ENCODE results near the gene FNIP1. TPM values are rescaled to one million over a fixed set of nuclear protein-coding genes. Genes with fewer than 3 reads are reported as not detected.

Gene FNIP1
- total RNA-seq, 1 donor from 2014 or later = 35.2 TPM

- no peak for DNase-seq (ENCODE audit: low read depth)
- Histone ChIP-seq H3K36me3 (ENCODE audit: control insufficient read depth, insufficient read depth, low read length) (peaks cover 1% of the 10 kb centered on the region), H3K4me3 (ENCODE audit: low read depth, low read length) (no peak overlapping the region), H3K27me3 (ENCODE audit: control insufficient read depth, insufficient read depth, low read length) (no peaks in the 10 kb centered on the region)
- no peak for TF ChIP-seq CTCF (IDR thresholded peaks at IDR 0.05; ENCODE audit: insufficient read depth, low read length, poor library complexity, severe bottlenecking)
These were observed 31.6 kb downstream of the FNIP1 start for GRCh38 chr5:131765261-131765660.

- no peak overlapping the region for H3K4me3 ChIP-seq (ENCODE audit: low read depth, low read length)
- no peaks in the 10 kb centered on the region for H3K27me3 ChIP-seq (ENCODE audit: control insufficient read depth, insufficient read depth, low read length)
- no peak for DNase-seq (ENCODE audit: low read depth)
- TF ChIP-seq CTCF (IDR thresholded peaks at IDR 0.05; ENCODE audit: insufficient read depth, low read length, poor library complexity, severe bottlenecking) = no peak
- peaks cover 1% of the 10 kb centered on the region for H3K36me3 ChIP-seq (ENCODE audit: control insufficient read depth, insufficient read depth, low read length)
These were observed 32.8 kb downstream of the FNIP1 start for GRCh38 chr5:131763968-131764367.

- no peaks in the 10 kb centered on the region for H3K27me3 ChIP-seq (ENCODE audit: control insufficient read depth, insufficient read depth, low read length)
- H3K4me3 ChIP-seq (ENCODE audit: low read depth, low read length) = no peak overlapping the region
- no peak for DNase-seq (ENCODE audit: low read depth)
- no peak for TF ChIP-seq CTCF (IDR thresholded peaks at IDR 0.05; ENCODE audit: insufficient read depth, low read length, poor library complexity, severe bottlenecking)
- peaks cover 1% of the 10 kb centered on the region for H3K36me3 ChIP-seq (ENCODE audit: control insufficient read depth, insufficient read depth, low read length)
These were observed 36.0 kb downstream of the FNIP1 start for GRCh38 chr5:131760793-131761192.

GRCh38 chr5:131759704-131760103 is 37.1 kb downstream of the FNIP1 start:
- peaks cover 1% of the 10 kb centered on the region for H3K36me3 ChIP-seq (ENCODE audit: control insufficient read depth, insufficient read depth, low read length)
- H3K4me3 ChIP-seq (ENCODE audit: low read depth, low read length) = no peak overlapping the region
- H3K27me3 ChIP-seq (ENCODE audit: control insufficient read depth, insufficient read depth, low read length) = no peaks in the 10 kb centered on the region
- no peak for DNase-seq (ENCODE audit: low read depth)
- no peak for TF ChIP-seq CTCF (IDR thresholded peaks at IDR 0.05; ENCODE audit: insufficient read depth, low read length, poor library complexity, severe bottlenecking)

- Histone ChIP-seq H3K4me3 (ENCODE audit: low read depth, low read length) (no peak overlapping the region), H3K27me3 (ENCODE audit: control insufficient read depth, insufficient read depth, low read length) (no peaks in the 10 kb centered on the region), H3K36me3 (ENCODE audit: control insufficient read depth, insufficient read depth, low read length) (no peaks in the 10 kb centered on the region)
- DNase-seq (ENCODE audit: low read depth) = no peak
- TF ChIP-seq CTCF (IDR thresholded peaks at IDR 0.05; ENCODE audit: insufficient read depth, low read length, poor library complexity, severe bottlenecking) = no peak
These were observed 38.3 kb downstream of the FNIP1 start for GRCh38 chr5:131758520-131758900.

- H3K27me3 ChIP-seq (ENCODE audit: control insufficient read depth, insufficient read depth, low read length) = no peaks in the 10 kb centered on the region
- DNase-seq (ENCODE audit: low read depth) = no peak
- H3K36me3 ChIP-seq (ENCODE audit: control insufficient read depth, insufficient read depth, low read length) = no peaks in the 10 kb centered on the region
- no peak for TF ChIP-seq CTCF (IDR thresholded peaks at IDR 0.05; ENCODE audit: insufficient read depth, low read length, poor library complexity, severe bottlenecking)
- no peak overlapping the region for H3K4me3 ChIP-seq (ENCODE audit: low read depth, low read length)
These were observed 38.8 kb downstream of the FNIP1 start for GRCh38 chr5:131757830-131758519.

Measured in kidney epithelial cell (primary cell).